Fibroblast of villous mesenchyme (primary cell): Measurements from ENCODE around the gene UBA52. TPM values are rescaled to one million over a fixed set of nuclear protein-coding genes. Genes with fewer than 3 reads are reported as not detected.

Source experiments
- total RNA-seq: library from RNA; depleted of rRNA; stranded (reverse); fragments of >200 nt; gene quantifications from 2 replicates; pipeline ENCODE4 v1.2.3, GENCODE V29; 2012

UBA52 gene
- total RNA-seq, 1 donor: 357 TPM

Other genes starting within 250 kb of the UBA52 start
- 131 and 143 TPM in 2 replicates for gene LSM4, start 248.8 kb upstream of the UBA52 start, total RNA-seq
- 24.8 and 29.8 TPM in 2 replicates for gene PGPEP1, start 231.3 kb upstream of the UBA52 start, total RNA-seq
- 28.9 and 49.9 TPM in 2 replicates for gene GDF15, start 185.7 kb upstream of the UBA52 start, total RNA-seq
- under 0.01 TPM in 1 of 2 replicates, not detected in the other for gene LRRC25, start 174.2 kb upstream of the UBA52 start, total RNA-seq
- gene SSBP4, start 152.5 kb upstream of the UBA52 start, total RNA-seq: 56.1 and 73.4 TPM in 2 replicates
- 25.4 and 48.4 TPM in 2 replicates for gene ISYNA1, start 133.7 kb upstream of the UBA52 start, total RNA-seq
- 15.1 and 19.9 TPM in 2 replicates for gene ELL, start 49.8 kb upstream of the UBA52 start, total RNA-seq
- 209 and 241 TPM in 2 replicates for gene FKBP8, start 28.3 kb upstream of the UBA52 start, total RNA-seq
- gene KXD1, start 14.0 kb upstream of the UBA52 start, total RNA-seq: 92.8 and 93.1 TPM in 2 replicates
- 27.6 and 41.6 TPM in 2 replicates for gene REX1BD, start 16.9 kb downstream of the UBA52 start, total RNA-seq
- gene CRLF1, start 34.9 kb downstream of the UBA52 start, total RNA-seq: not detected in 2 replicates
- under 0.01 and 0.32 TPM in 2 replicates for gene TMEM59L, start 41.0 kb downstream of the UBA52 start, total RNA-seq
- gene KLHL26, start 65.2 kb downstream of the UBA52 start, total RNA-seq: 2.6 and 3.5 TPM in 2 replicates
- 2.2 and 2.3 TPM in 2 replicates for gene CRTC1, start 111.8 kb downstream of the UBA52 start, total RNA-seq
- gene COMP, start 219.4 kb downstream of the UBA52 start, total RNA-seq: under 0.01 TPM in 1 of 2 replicates, not detected in the other